ENCODE results near the gene MRPL24. TPM values are rescaled to one million over a fixed set of nuclear protein-coding genes. Genes with fewer than 3 reads are reported as not detected.

MRPL24 gene
- total and polyA plus RNA-seq, 2 of the 13 experiments (the other 11 are each of a cell fraction or from before 2014, with no cell fraction given), result 38.1 to 42.9 TPM

GRCh38 chr1:156727926-156728598, 12.8 kb downstream of the MRPL24 start, which contains the start of gene METTL25B (continued):
- TF ChIP-seq ZNF142 (CRISPR knock-in tag; IDR thresholded peaks at IDR 0.05) (no peak), ZNF124 (CRISPR knock-in tag; IDR thresholded peaks at IDR 0.05) (no peak), ZNF609 (CRISPR knock-in tag; IDR thresholded peaks at IDR 0.05; ENCODE audit: borderline replicate concordance) (no peak), ZFAT (CRISPR knock-in tag; conservative IDR thresholded peaks at IDR 0.05) (no peak), ZNF232 (CRISPR knock-in tag; IDR thresholded peaks at IDR 0.05; ENCODE audit: borderline replicate concordance) (peak; percentile 29; the same call in 1 of the 2 replicates), ZNF569 (CRISPR knock-in tag; IDR thresholded peaks at IDR 0.05; ENCODE audit: borderline replicate concordance) (no peak), RORA (CRISPR knock-in tag; IDR thresholded peaks at IDR 0.05) (no peak), NR2F1 (CRISPR knock-in tag; IDR thresholded peaks at IDR 0.05) (no peak), PRDM15 (CRISPR knock-in tag; IDR thresholded peaks at IDR 0.05) (no peak), ZNF33A (CRISPR knock-in tag; IDR thresholded peaks at IDR 0.05; ENCODE audit: borderline replicate concordance) (no peak), KDM3A (CRISPR knock-in tag; IDR thresholded peaks at IDR 0.05; ENCODE audit: low read depth) (no peak), ZNF207 (IDR thresholded peaks at IDR 0.05; ENCODE audit: borderline replicate concordance) (no peak)

Measured in HepG2 (cell line).